Stimulated activated CD4-positive, alpha-beta T cell treated with anti-CD3 and anti-CD28 coated beads, Interleukin-4, amount 100 ng/mL, for 24 hours (primary cell): ENCODE results near the gene RAB11FIP2.
"Not testable (repeated sequence)": the region's sequence is repeated elsewhere in the genome, so short reads cannot be mapped to it uniquely, and the experiment has no call there.

ENCODE experiments used
- DNase-seq: peaks from one replicate; pipeline ENCODE4 v3.0.0-alpha.2; 2020

RAB11FIP2 gene

DNA sequence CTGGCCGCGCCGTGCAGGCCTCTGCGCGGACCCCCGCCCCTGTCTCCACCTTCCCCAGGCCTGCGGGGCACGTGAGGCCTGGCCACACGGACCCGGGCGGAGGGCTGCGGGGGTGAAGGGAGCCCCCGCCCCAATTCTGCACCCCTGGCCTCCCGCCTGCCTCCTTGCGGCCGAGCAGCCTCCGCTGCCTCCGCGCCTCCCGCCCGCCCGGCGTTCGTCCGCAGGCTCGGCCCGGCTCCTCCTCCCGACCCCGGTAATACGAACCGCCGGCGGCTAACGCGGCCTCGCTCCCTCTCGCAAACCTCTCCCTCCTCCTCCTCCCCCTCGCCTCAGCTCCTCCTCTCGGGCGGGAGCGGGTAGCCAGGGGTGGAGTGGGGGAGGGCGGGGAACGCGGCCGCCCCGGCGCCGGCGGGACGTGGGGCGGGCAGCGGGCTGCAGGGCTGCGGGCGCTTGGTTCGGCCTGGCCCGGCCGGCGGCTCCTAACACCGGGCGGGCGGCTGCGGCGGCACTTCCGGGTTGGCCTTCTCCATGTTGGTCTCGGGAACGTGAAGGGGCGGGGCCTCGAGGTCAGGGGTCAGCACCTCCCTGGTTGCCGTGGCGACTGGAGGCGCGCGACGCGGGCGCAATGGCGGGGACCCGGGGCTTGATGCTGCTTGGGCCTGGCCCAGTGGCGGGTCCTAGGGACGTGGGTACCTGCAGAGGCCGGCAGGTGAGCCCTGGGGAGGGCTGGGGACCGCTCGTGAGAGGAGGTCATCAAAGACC, at the start of gene RAB11FIP2:
RAB11FIP2 (minus strand) TSS at position 547 of the 762 bp plus-strand sequence. CDS start 778 bp downstream, outside the sequence.
- peak; percentile 96 for DNase-seq

DNA sequence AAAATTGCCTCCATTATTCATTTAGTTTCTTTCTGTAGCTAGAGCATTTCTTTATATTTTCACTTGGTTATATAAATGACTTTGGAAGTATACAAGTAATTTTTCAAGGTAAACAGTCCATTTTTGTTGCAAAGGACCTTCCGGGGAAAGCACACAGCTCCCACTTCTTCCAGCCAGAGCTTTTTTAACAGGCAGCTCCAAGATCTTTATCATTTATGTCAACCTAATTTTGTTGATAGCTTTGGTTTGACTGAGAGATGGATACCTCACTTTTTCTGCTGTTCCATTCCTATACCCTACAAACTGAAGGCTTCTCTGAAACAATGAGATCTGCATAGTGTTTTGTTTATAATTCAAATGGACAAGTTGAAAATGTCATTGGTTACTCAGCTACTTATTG, 49.3 kb upstream of the RAB11FIP2 start:
- DNase-seq: no peak

DNA sequence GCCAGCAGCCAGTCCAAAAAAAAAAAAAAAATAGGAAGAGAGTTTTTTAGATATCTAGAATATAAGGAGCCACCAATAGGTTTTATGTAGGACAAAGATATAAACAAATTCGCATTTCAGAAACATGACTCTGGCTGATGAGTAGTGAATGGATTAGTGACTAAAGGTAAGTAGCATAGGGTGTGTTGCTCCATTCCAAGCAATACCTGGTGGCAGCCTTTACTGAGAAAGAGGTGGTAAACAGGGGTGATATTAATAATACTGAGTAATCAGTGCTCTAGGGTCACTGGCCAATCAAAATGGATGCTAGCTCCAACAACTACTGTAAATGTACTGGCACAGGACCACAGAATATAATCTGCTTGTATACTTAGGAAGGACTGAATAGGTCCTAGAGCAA, 45.5 kb upstream of the RAB11FIP2 start:
- no peak for DNase-seq

- DNase-seq: no peak
Observed at GRCh38 chr10:118080817-118081216, 34.1 kb upstream of the RAB11FIP2 start.

- no peak for DNase-seq
Observed at GRCh38 chr10:118076705-118077104, 30.0 kb upstream of the RAB11FIP2 start.

DNA sequence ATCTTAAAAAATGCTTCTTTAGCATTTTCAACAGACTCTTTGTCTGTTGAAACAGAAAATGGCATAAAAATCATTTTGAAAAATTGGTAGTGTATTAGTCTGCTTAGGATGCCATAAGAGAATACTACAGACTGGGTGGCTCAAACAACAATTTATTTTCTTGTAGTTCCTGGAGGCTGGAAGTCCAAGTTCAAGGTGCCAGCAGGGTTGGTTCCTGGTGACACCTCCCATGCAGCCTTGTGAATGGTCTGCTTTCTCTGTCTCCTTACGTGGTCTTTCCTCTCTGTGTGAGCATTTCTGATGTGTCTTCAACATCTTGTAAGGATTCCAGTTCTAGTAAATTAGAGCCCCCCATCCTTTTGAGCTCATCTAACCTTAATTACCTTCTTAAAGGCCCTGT, 26.1 kb upstream of the RAB11FIP2 start:
- DNase-seq: no peak

GRCh38 chr10:118067389-118067788, 20.6 kb upstream of the RAB11FIP2 start:
- DNase-seq: not testable (repeated sequence)

GRCh38 chr10:118062798-118063238, 16.1 kb upstream of the RAB11FIP2 start:
- DNase-seq: no peak

DNA sequence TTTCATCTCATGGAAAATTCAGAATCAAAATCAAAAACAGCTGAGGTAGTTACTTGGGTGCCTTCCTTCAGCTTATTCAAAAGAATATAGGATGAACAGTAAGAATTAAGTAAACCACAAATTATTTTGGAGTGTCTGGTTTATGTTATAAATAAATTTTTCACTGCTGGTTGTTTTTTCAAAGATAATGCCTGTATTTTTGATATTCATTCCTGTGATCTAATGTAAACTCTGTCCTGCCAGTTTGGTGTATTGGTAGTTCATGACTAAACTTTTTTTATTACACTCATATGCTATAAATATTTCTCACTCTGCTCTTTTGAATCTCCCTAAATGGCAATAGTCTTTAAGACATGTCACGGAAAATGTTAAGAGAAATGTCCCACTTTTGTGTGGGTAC, 11.6 kb upstream of the RAB11FIP2 start:
- no peak for DNase-seq

GRCh38 chr10:118057361-118057760, 10.6 kb upstream of the RAB11FIP2 start:
- DNase-seq: no peak

- no peak for DNase-seq
Observed at GRCh38 chr10:118054383-118054782, 7.6 kb upstream of the RAB11FIP2 start.

DNA sequence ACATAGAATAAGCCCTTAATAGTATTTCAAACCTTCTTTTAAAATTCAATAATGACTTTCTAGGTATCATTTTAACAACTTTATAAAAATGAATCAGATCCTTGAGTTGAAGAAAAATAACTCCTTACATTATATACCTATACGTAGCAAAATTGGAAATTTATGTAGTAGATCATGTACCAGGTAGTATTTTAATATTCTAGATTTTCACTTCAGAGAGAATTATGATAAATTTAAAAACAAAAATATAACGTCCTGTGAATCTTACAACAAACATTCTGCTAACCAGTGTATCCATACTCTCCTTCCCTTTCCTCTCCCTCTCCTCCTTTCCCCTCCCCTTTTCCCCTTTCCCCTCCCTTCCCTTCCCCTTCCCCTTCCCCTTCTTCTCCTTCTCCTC, 6.1 kb upstream of the RAB11FIP2 start:
- DNase-seq: no peak

GRCh38 chr10:118047880-118048279, 1.1 kb upstream of the RAB11FIP2 start:
- DNase-seq: no peak

- no peak for DNase-seq
Observed at GRCh38 chr10:118047157-118047719, 497 bp upstream of the RAB11FIP2 start.

DNA sequence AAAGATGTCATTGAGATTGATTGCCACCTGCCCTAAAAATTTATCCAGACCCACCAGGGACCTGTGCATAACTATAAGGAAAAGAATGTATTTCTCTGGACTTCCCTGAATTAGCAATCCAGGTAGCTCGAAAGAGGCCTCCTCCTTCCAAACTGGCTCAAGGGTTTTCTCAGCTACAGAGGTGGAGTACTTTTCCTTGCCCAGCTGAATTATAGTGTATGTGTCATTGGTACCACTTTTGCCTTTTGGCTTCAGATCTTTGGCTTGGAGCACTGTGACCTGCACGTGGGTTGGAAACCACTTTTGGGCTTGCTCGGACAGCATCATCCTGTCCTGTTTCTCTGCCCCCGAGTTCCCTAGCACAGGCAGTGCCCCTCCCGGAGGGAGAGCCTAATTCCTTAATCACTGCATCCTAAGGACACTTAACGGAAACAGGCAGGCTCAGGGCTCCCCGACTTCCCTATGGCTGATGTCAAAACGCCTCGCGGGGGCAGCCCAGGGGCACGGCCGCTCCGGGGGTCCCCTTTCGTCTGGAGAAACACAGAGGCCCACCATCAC, 825 bp downstream of the RAB11FIP2 start:
- DNase-seq: peak; percentile 16

DNA sequence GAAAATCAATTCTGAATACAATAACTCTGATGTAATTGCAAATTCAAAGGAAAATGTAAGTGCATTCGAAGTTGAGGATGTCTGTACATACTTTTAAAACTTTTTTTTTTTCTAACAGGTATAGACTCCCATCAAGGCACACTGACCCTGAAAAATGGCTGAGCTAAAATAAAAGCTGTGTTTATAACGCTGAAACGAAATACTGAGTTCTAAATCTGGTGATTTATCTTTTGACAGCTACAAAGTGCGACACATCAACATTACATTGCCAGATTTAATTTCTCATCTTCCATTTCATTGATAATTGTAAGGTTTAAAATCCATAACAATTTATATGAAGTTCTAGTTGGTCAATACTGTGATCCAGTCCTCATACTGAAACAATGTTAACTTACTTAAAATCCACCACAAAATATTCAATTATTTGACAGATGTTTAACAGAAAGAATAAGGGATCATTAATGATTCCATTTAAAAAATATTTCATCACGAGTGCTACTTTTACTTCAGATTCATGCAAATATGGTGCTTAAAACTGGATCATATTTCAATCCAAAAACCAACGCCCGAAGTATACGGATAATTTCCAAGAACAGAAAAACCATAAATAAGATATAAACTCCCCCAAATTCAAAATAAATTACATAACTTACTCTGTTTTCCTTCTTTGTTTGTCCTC, 1.4 kb downstream of the RAB11FIP2 start:
- no peak for DNase-seq

- DNase-seq: no peak
Observed at GRCh38 chr10:118042827-118043242, 3.9 kb downstream of the RAB11FIP2 start.

GRCh38 chr10:118042336-118042735, 4.4 kb downstream of the RAB11FIP2 start:
- no peak for DNase-seq

DNA sequence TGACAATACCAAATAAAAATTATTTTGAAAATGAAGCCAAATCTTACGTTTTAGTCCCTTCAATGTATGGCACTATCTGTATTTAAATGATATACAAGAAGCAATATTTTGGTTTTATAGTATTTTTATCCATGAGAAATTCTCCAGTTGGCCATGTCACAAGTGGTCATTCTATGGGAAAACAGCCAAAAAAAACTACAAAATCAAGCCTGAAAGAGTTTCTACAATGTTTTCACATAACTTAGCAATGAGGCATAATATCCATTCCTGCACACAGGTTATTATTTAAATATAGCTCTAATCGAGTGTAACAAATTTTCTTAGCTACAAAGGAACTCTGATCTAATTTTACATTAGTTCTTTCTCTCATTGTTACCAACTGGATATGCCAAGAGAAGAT, 5.4 kb downstream of the RAB11FIP2 start:
- DNase-seq: no peak

GRCh38 chr10:118036281-118036875, 10.4 kb downstream of the RAB11FIP2 start:
- DNase-seq: no peak

DNA sequence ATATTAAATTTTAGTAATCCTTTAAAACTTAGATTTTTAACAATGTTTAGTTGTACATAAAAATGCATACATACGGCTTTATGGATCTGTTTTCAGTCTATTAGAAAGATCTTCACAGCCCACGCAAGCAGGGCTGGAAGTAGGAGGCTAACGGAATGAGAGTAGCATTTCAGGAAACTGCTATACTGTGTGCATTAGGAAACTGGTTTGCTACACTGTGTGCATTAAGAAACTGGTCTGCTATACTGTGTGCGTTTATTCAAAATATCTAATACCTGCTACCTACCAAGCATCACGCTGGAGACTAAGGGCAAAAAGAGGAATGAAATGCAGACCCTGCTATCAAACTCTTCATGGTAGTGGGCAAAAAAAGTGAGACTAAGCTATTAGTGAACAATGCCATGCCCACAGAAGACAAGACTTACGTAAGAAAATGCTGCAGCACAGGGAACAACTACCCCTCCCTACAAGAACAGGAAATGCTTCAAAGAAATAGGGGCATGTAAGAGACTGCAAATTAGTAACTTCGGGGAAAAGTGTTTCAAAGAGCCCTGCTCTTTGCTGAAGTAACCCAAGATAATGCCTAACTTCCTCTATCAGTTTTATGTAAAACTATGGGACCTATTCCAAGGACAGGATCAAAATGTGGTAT, 11.3 kb downstream of the RAB11FIP2 start:
- DNase-seq: no peak

DNA sequence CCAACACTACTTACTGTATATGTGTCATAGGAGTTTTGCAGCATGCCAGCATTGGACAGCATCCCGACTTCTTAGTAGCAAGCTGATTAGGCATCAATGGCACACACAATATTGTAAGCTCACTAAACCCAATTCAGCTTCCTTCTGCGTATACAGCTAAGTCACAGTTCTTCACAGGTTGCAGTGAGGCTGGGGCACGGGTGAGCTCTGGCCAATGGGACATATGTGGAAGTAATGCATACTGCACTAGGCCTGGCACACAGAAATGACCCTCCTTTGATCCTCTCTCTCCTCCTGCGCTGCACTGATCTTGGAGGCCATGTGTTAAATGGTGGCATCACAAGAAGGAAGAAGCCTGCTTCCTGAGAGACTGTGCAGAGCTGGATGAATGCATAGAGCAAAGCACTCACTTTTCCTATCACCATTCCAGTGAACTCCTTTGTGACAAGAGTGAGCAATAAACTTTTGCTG, 11.9 kb downstream of the RAB11FIP2 start:
- DNase-seq: no peak

DNA sequence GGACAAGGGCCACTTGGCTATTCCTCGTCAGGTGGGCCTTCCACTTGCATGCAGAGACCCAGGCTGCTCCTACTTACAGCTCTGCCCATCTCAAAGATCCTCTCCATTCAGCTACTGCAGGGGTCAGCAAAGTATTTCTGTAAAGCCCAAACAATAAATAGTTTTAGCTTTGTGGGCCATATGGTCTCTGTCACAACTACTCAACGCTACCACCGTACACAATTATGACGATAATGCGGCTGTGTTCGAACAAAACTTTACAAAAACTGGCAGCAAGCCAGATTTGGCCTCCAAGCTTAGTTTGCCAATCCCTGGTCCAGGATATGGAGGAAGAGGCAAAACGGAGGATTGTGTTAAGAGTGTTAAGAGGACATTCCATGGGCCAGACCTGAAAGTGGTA, 12.8 kb downstream of the RAB11FIP2 start:
- no peak for DNase-seq
